ENCODE results near the gene VTI1B. TPM values are rescaled to one million over a fixed set of nuclear protein-coding genes. Genes with fewer than 3 reads are reported as not detected.

The VTI1B gene
- polyA plus RNA-seq, 1 donor, result 117 TPM

Other genes with a start within 250 kb of the VTI1B start
- 2.6 TPM for gene TMEM229B, start 185.9 kb downstream of the VTI1B start, polyA plus RNA-seq (ENCODE audit: insufficient read length)
- 87.7 TPM for gene PLEKHH1, start 141.3 kb downstream of the VTI1B start, polyA plus RNA-seq (ENCODE audit: insufficient read length)
- gene PIGH, start 74.4 kb downstream of the VTI1B start, polyA plus RNA-seq (ENCODE audit: insufficient read length), result 46.9 TPM
- gene ARG2, start 54.7 kb downstream of the VTI1B start, polyA plus RNA-seq (ENCODE audit: insufficient read length), result 11.9 TPM
- 121 TPM for gene RDH11, start 21.1 kb upstream of the VTI1B start, polyA plus RNA-seq (ENCODE audit: insufficient read length)
- gene RDH12, start 27.3 kb upstream of the VTI1B start, polyA plus RNA-seq (ENCODE audit: insufficient read length), result 0.71 TPM
- 21.1 TPM for gene ZFYVE26, start 142.0 kb upstream of the VTI1B start, polyA plus RNA-seq (ENCODE audit: insufficient read length)
- 13.3 TPM for gene RAD51B, start 145.1 kb upstream of the VTI1B start, polyA plus RNA-seq (ENCODE audit: insufficient read length)

Measured in left kidney (tissue), 1 donor.